WTC11 (cell line): Measurements from ENCODE around the gene TP73. TPM values are rescaled to one million over a fixed set of nuclear protein-coding genes. Genes with fewer than 3 reads are reported as not detected.

Experiments
- ATAC-seq: fragments of 200-7000 bp; cut with Tn5 transposase; 2 replicates; pipeline ENCODE4 v1.10.0; 2021; ENCODE audit warnings: mild to moderate bottlenecking, moderate library complexity
- CTCF ChIA-PET: fragments of 300-600 bp; sonication (Branson Sonifier 250); formaldehyde crosslinking; loops from one replicate; lab custom pipeline; 2021; ENCODE audit warnings: antibody characterized with exemption; lab: Charles Lee
- POLR2A ChIA-PET: fragments of 350-600 bp; sonication (Branson Sonifier 250); formaldehyde crosslinking; loops from one replicate; lab custom pipeline; 2021; ENCODE audit warnings: antibody characterized with exemption; lab: Charles Lee
- DNase-seq: peaks from one replicate; pipeline ENCODE4 v3.0.0; 2021; ENCODE audit warnings: low spot score
- H3K27ac Mint-ChIP-seq: 2 replicates; pipeline ENCODE4 v1.8.0; 2021; ENCODE audit warnings: mixed read lengths
- H3K27me3 Mint-ChIP-seq: 2 replicates; pipeline ENCODE4 v1.8.0; 2021; ENCODE audit warnings: low read depth, mild to moderate bottlenecking, moderate library complexity, mixed read lengths
- H3K36me3 Mint-ChIP-seq: 2 replicates; pipeline ENCODE4 v1.8.0; 2021; ENCODE audit warnings: mixed read lengths
- H3K4me1 Mint-ChIP-seq: 2 replicates; pipeline ENCODE4 v1.8.0; 2022; ENCODE audit warnings: mixed read lengths
- H3K4me3 Mint-ChIP-seq: 2 replicates; pipeline ENCODE4 v1.8.0; 2021; ENCODE audit warnings: mild to moderate bottlenecking, moderate library complexity, mixed read lengths
- H3K9me3 Mint-ChIP-seq: 2 replicates; pipeline ENCODE4 v1.8.0; 2021; ENCODE audit warnings: mixed read lengths
- ARID4B ChIP-seq: sonication (generic); formaldehyde crosslinking; IDR thresholded peaks from 2 replicates; pipeline ENCODE4 v1.8.0; 2023; ENCODE audit warnings: missing genetic modification reagents, mild to moderate bottlenecking, borderline replicate concordance
- ETV6 ChIP-seq: sonication (generic); formaldehyde crosslinking; IDR thresholded peaks from 2 replicates; pipeline ENCODE4 v1.8.1; 2022; ENCODE audit warnings: mild to moderate bottlenecking, missing genetic modification reagents
- FOXK1 ChIP-seq: sonication (generic); formaldehyde crosslinking; IDR thresholded peaks from 2 replicates; pipeline ENCODE4 v1.8.0; 2022; ENCODE audit warnings: mild to moderate bottlenecking, moderate library complexity, missing genetic modification reagents
- GTF2I ChIP-seq: fragments of 250-450 bp; sonication (Bioruptor Pico); conservative IDR thresholded peaks from 2 replicates; pipeline ENCODE4 v1.4.0; 2021; ENCODE audit warnings: mild to moderate bottlenecking
- KAT7 ChIP-seq: sonication (generic); formaldehyde crosslinking; IDR thresholded peaks from 2 replicates; pipeline ENCODE4 v1.8.1; 2023; ENCODE audit warnings: missing genetic modification reagents, mild to moderate bottlenecking, borderline replicate concordance
- PRDM15 ChIP-seq: sonication (generic); formaldehyde crosslinking; IDR thresholded peaks from 2 replicates; pipeline ENCODE4 v1.8.0; 2022; ENCODE audit warnings: missing genetic modification reagents
- USF2 ChIP-seq: sonication (generic); formaldehyde crosslinking; IDR thresholded peaks from 2 replicates; pipeline ENCODE4 v1.8.1; 2023; ENCODE audit warnings: mild to moderate bottlenecking, missing genetic modification reagents, moderate library complexity
- ZNF219 ChIP-seq: sonication (generic); formaldehyde crosslinking; IDR thresholded peaks from 2 replicates; pipeline ENCODE4 v1.8.0; 2023; ENCODE audit warnings: missing genetic modification reagents, mild to moderate bottlenecking, borderline replicate concordance
- total RNA-seq: library from RNA; stranded (reverse); gene quantifications from 3 replicates; pipeline ENCODE4 v1.2.3, GENCODE V29; 2021
- TF ChIP-seq, protein P1 (sequence below): sonication (generic); formaldehyde crosslinking; IDR thresholded peaks from 2 replicates; pipeline ENCODE4 v1.8.1; 2022; ENCODE audit warnings: missing genetic modification reagents, borderline replicate concordance

The TP73 gene
- total RNA-seq, 1 experiment from 2014 or later = 5.7 TPM

- POLR2A ChIA-PET = no interaction called here
- peaks cover 25% of the 10 kb centered on the region for H3K27me3 Mint-ChIP-seq
- H3K9me3 Mint-ChIP-seq = no peaks in the 10 kb centered on the region
- no peak for ATAC-seq
- peaks cover 7% of the 10 kb centered on the region for H3K4me1 Mint-ChIP-seq
- no peaks in the 10 kb centered on the region for H3K36me3 Mint-ChIP-seq
- CTCF ChIA-PET = interaction anchor here (1.7 kb wide), 1 partner anchor 65 kb away, joined by 6 read pairs; no protein-coding TSS in a partner anchor
- no peak overlapping the region for H3K4me3 Mint-ChIP-seq
- no peak overlapping the region for H3K27ac Mint-ChIP-seq
- no peak for TF ChIP-seq FOXK1
- TF ChIP-seq, all 79 proteins: peak for 0
- peak; percentile 7 for DNase-seq
Observed at GRCh38 chr1:3662080-3662671, 9.9 kb downstream of the TP73 start.

DNA sequence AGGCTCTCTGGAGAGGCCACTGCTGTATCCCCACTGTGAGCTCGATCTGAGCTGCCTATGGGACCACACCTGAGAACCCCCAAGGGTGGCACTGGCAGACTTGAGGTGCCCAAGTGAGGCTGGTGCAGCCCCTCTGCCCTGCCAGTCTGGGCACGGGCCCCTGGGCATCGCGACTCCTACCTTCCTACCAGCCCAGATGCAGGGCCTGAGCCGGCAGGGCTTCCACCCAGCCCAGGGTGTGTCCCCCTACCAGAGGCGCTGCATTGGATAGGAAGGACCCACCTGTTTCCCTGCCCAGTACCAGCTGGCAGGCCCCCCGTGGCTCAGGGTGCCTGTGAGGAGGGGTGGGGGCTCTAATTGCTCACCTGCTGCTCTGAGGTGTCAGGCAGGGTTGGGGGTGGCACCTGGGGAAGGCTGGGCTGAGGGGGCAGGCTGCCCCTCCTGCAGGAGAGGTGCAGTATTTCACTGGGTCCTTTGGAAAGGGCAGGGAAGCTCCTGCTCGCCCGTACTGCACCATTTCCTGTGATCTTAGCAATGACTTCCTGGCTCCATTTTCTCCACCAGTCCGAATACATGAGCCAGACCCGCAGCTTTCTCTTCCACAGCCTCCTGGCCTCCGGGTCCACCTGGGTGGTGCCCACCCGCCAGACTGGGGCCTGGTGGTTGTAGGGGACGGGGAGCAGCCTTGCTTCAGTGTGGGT lies 11.8 kb downstream of the TP73 start:
- H3K27me3 Mint-ChIP-seq = peaks cover 13% of the 10 kb centered on the region
- H3K36me3 Mint-ChIP-seq = no peaks in the 10 kb centered on the region
- peaks cover 7% of the 10 kb centered on the region for H3K4me1 Mint-ChIP-seq
- DNase-seq (peak; percentile 13), ATAC-seq (peak; percentile 63)
- ChIA-PET CTCF (interaction anchor here (0.9 to 1.6 kb wide), 8 partner anchors 11 to 211 kb away, joined by 3 to 6 read pairs (median 4); no protein-coding TSS in a partner anchor), POLR2A (no interaction called here)
- no peaks in the 10 kb centered on the region for H3K9me3 Mint-ChIP-seq
- no peak overlapping the region for H3K4me3 Mint-ChIP-seq
- H3K27ac Mint-ChIP-seq = no peak overlapping the region
- TF ChIP-seq, protein P1, sequence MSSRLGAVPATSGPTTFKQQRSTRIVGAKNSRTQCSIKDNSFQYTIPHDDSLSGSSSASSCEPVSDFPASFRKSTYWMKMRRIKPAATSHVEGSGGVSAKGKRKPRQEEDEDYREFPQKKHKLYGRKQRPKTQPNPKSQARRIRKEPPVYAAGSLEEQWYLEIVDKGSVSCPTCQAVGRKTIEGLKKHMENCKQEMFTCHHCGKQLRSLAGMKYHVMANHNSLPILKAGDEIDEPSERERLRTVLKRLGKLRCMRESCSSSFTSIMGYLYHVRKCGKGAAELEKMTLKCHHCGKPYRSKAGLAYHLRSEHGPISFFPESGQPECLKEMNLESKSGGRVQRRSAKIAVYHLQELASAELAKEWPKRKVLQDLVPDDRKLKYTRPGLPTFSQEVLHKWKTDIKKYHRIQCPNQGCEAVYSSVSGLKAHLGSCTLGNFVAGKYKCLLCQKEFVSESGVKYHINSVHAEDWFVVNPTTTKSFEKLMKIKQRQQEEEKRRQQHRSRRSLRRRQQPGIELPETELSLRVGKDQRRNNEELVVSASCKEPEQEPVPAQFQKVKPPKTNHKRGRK (CRISPR knock-in tag) = no peak
- no peak for TF ChIP-seq ZNF219 (CRISPR knock-in tag)
- TF ChIP-seq USF2 = no peak
- TF ChIP-seq KAT7 (CRISPR knock-in tag) = no peak
- no peak for TF ChIP-seq ARID4B (CRISPR knock-in tag)
- no peak for TF ChIP-seq ETV6
- no peak for TF ChIP-seq GTF2I (CRISPR knock-in tag)
- no peak for TF ChIP-seq PRDM15 (CRISPR knock-in tag)
